HepG2 (cell line): Measurements from ENCODE around the gene ZNF385B. TPM values are rescaled to one million over a fixed set of nuclear protein-coding genes. Genes with fewer than 3 reads are reported as not detected.

Experiments
- FOXM1 ChIP-seq: sonication (generic); formaldehyde crosslinking; IDR thresholded peaks from 2 replicates; pipeline ENCODE4 v1.5.0; 2020; ENCODE audit warnings: missing genetic modification reagents
- MAFK ChIP-seq, 2 experiments: IDR thresholded peaks in 1 of 2; conservative IDR thresholded peaks in 1 of 2; 2 replicates each; pipeline ENCODE4 v1.6.1; 2011; ENCODE audit warnings: improper control_type of control experiment in 2 of 2, low read length in 2 of 2
- NR2F2 ChIP-seq: IDR thresholded peaks from 2 replicates; pipeline ENCODE4 v1.6.1; 2012; ENCODE audit warnings: low read depth, inconsistent platforms, borderline replicate concordance
- PATZ1 ChIP-seq: sonication (generic); formaldehyde crosslinking; IDR thresholded peaks from 2 replicates; pipeline ENCODE4 v1.4.0; 2020; ENCODE audit warnings: missing genetic modification reagents
- SP4 ChIP-seq: sonication (generic); formaldehyde crosslinking; IDR thresholded peaks from 2 replicates; pipeline ENCODE4 v1.8.1; 2023; ENCODE audit warnings: mild to moderate bottlenecking, missing genetic modification reagents
- THAP8 ChIP-seq: sonication (generic); formaldehyde crosslinking; IDR thresholded peaks from 2 replicates; pipeline ENCODE4 v1.5.1; 2020; ENCODE audit warnings: missing genetic modification reagents, mild to moderate bottlenecking, borderline replicate concordance
- XBP1 ChIP-seq: sonication (generic); formaldehyde crosslinking; IDR thresholded peaks from 2 replicates; pipeline ENCODE4 v1.5.0; 2020; ENCODE audit warnings: missing genetic modification reagents
- ZBTB43 ChIP-seq: sonication (generic); formaldehyde crosslinking; conservative IDR thresholded peaks from 2 replicates; pipeline ENCODE4 v1.4.0; 2020; ENCODE audit warnings: missing genetic modification reagents
- ZNF160 ChIP-seq: sonication (generic); formaldehyde crosslinking; IDR thresholded peaks from 2 replicates; pipeline ENCODE4 v1.8.0; 2022; ENCODE audit warnings: mild to moderate bottlenecking, inconsistent platforms, missing genetic modification reagents
- ZNF468 ChIP-seq: sonication (generic); formaldehyde crosslinking; IDR thresholded peaks from 2 replicates; pipeline ENCODE4 v1.8.0; 2022; ENCODE audit warnings: mild to moderate bottlenecking, moderate library complexity, missing genetic modification reagents
- ZNF510 ChIP-seq: sonication (generic); formaldehyde crosslinking; IDR thresholded peaks from 2 replicates; pipeline ENCODE4 v1.4.0; 2020; ENCODE audit warnings: low read depth, mild to moderate bottlenecking, missing genetic modification reagents
- ZNF563 ChIP-seq: sonication (generic); formaldehyde crosslinking; IDR thresholded peaks from 2 replicates; pipeline ENCODE4 v1.8.0; 2022; ENCODE audit warnings: mild to moderate bottlenecking, moderate library complexity, missing genetic modification reagents
- ZNF569 ChIP-seq: sonication (generic); formaldehyde crosslinking; IDR thresholded peaks from 2 replicates; pipeline ENCODE4 v1.5.0; 2020; ENCODE audit warnings: mild to moderate bottlenecking, missing genetic modification reagents, moderate library complexity, borderline replicate concordance
- ZNF614 ChIP-seq: IDR thresholded peaks from 2 replicates; pipeline ENCODE4 v1.6.1; 2018; ENCODE audit warnings: missing biosample characterization, missing genetic modification reagents, inconsistent platforms, borderline replicate concordance
- ZZZ3 ChIP-seq: sonication (generic); formaldehyde crosslinking; IDR thresholded peaks from 2 replicates; pipeline ENCODE4 v1.4.0; 2020; ENCODE audit warnings: missing genetic modification reagents, mild to moderate bottlenecking, borderline replicate concordance
- polyA plus RNA-seq, 8 experiments: library from polyadenylated mRNA; depleted of rRNA in 3 of 8; stranded (reverse) in 7 of 8; unstranded in 1 of 8; fragments of >200 nt; fragmentation: Illumina TruSeq in 4 of 8; extraction: Trizol in 4 of 8; gene quantifications; 2 replicates each; pipeline versions ENCODE4 v1.2.1 to v1.2.3, GENCODE V29; 2011 to 2016; ENCODE audit warnings: low read depth in 4 of 8, missing spikeins in 1 of 8, mixed read lengths in 1 of 8; ENCODE audit not compliant: insufficient read depth in 1 of 8
- total RNA-seq, 5 experiments: library from RNA; depleted of rRNA; stranded (reverse); fragments of >200 nt; fragmentation: Illumina TruSeq; extraction: Trizol; gene quantifications; 2 replicates each; pipeline ENCODE4 v1.2.3, GENCODE V29; 2016; ENCODE audit warnings: low read depth in 1 of 5
- TF ChIP-seq, protein P1 (sequence below): fragments of 450-650 bp; IDR thresholded peaks from 2 replicates; pipeline ENCODE4 v1.6.1; 2016
- TF ChIP-seq, protein P2 (sequence below): sonication (generic); formaldehyde crosslinking; IDR thresholded peaks from 2 replicates; pipeline ENCODE4 v1.4.0; 2020; ENCODE audit warnings: missing genetic modification reagents
- TF ChIP-seq, protein P3 (sequence below): sonication (generic); formaldehyde crosslinking; IDR thresholded peaks from 2 replicates; pipeline ENCODE4 v1.4.0; 2020; ENCODE audit warnings: missing genetic modification reagents

ZNF385B gene
- total and polyA plus RNA-seq, 2 of the 13 experiments (the other 11 are each of a cell fraction or from before 2014, with no cell fraction given): 3.3 to 6.7 TPM

DNA sequence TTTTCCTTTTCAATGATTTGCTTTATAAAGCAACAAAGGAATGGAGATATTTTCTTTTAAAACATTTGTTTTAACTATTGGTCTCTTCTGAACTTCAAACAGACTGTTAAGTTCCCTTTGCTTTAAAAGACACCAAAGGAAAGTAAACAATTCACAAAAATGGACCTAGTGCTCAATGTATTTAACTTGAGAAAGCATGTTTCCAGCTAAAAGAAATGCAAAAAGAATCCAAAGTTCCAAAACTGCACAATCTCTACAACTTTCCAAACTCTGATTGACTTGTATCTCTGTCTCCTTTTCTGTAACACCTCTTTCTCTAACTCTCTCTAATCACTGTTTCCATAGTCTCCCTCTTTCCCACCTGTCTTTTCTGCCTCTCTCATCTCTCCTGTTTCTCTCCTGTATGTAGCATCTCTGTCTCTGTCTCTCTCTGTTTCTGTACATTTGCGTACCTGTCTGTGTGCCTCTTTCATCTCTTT is 301.1 kb downstream of the ZNF385B start (continued):
- TF ChIP-seq THAP8 (CRISPR knock-in tag) (no peak), XBP1 (no peak), ZNF569 (CRISPR knock-in tag) (no peak), PATZ1 (CRISPR knock-in tag) (0 out of 2 replicates have a peak, but pooled peaks have one; percentile 8), ZNF160 (CRISPR knock-in tag) (no peak), ZNF563 (CRISPR knock-in tag) (no peak), ZNF468 (CRISPR knock-in tag) (no peak), MAFK (conservative IDR thresholded peaks at IDR 0.05 in 1 of 2, IDR thresholded peaks at IDR 0.05 in 1 of 2; ENCODE audit: low read length in 2 of 2) (no peak), FOXM1 (CRISPR knock-in tag) (no peak), NR2F2 (no peak), SP4 (CRISPR knock-in tag) (no peak), ZNF510 (CRISPR knock-in tag) (no peak), ZNF614 (no peak), ZBTB43 (CRISPR knock-in tag) (no peak), ZZZ3 (CRISPR knock-in tag) (no peak)
- TF ChIP-seq, protein P1, sequence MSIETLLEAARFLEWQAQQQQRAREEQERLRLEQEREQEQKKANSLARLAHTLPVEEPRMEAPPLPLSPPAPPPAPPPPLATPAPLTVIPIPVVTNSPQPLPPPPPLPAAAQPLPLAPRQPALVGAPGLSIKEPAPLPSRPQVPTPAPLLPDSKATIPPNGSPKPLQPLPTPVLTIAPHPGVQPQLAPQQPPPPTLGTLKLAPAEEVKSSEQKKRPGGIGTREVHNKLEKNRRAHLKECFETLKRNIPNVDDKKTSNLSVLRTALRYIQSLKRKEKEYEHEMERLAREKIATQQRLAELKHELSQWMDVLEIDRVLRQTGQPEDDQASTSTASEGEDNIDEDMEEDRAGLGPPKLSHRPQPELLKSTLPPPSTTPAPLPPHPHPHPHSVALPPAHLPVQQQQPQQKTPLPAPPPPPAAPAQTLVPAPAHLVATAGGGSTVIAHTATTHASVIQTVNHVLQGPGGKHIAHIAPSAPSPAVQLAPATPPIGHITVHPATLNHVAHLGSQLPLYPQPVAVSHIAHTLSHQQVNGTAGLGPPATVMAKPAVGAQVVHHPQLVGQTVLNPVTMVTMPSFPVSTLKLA: no peak
- TF ChIP-seq, protein P2, sequence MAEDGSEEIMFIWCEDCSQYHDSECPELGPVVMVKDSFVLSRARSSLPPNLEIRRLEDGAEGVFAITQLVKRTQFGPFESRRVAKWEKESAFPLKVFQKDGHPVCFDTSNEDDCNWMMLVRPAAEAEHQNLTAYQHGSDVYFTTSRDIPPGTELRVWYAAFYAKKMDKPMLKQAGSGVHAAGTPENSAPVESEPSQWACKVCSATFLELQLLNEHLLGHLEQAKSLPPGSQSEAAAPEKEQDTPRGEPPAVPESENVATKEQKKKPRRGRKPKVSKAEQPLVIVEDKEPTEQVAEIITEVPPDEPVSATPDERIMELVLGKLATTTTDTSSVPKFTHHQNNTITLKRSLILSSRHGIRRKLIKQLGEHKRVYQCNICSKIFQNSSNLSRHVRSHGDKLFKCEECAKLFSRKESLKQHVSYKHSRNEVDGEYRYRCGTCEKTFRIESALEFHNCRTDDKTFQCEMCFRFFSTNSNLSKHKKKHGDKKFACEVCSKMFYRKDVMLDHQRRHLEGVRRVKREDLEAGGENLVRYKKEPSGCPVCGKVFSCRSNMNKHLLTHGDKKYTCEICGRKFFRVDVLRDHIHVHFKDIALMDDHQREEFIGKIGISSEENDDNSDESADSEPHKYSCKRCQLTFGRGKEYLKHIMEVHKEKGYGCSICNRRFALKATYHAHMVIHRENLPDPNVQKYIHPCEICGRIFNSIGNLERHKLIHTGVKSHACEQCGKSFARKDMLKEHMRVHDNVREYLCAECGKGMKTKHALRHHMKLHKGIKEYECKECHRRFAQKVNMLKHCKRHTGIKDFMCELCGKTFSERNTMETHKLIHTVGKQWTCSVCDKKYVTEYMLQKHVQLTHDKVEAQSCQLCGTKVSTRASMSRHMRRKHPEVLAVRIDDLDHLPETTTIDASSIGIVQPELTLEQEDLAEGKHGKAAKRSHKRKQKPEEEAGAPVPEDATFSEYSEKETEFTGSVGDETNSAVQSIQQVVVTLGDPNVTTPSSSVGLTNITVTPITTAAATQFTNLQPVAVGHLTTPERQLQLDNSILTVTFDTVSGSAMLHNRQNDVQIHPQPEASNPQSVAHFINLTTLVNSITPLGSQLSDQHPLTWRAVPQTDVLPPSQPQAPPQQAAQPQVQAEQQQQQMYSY (CRISPR knock-in tag): no peak
- TF ChIP-seq, protein P3, sequence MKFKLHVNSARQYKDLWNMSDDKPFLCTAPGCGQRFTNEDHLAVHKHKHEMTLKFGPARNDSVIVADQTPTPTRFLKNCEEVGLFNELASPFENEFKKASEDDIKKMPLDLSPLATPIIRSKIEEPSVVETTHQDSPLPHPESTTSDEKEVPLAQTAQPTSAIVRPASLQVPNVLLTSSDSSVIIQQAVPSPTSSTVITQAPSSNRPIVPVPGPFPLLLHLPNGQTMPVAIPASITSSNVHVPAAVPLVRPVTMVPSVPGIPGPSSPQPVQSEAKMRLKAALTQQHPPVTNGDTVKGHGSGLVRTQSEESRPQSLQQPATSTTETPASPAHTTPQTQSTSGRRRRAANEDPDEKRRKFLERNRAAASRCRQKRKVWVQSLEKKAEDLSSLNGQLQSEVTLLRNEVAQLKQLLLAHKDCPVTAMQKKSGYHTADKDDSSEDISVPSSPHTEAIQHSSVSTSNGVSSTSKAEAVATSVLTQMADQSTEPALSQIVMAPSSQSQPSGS (CRISPR knock-in tag): no peak
